ENCODE results near the gene PHF21A.

PHF21A gene

GRCh38 chr11:46044601-46045000 is 76.7 kb downstream of the PHF21A start:
- H3K4me3 ChIP-seq (ENCODE audit: low read depth, low read length): no peak overlapping the region
- no peak for TF ChIP-seq CTCF (IDR thresholded peaks at IDR 0.05; ENCODE audit: low read depth, low read length)

GRCh38 chr11:46039990-46040389 is 81.3 kb downstream of the PHF21A start:
- no peak overlapping the region for H3K4me3 ChIP-seq (ENCODE audit: low read depth, low read length)
- no peak for TF ChIP-seq CTCF (IDR thresholded peaks at IDR 0.05; ENCODE audit: low read depth, low read length)

- TF ChIP-seq CTCF (IDR thresholded peaks at IDR 0.05; ENCODE audit: low read depth, low read length): no peak
- no peak overlapping the region for H3K4me3 ChIP-seq (ENCODE audit: low read depth, low read length)
Measured at GRCh38 chr11:46038529-46038928, 82.7 kb downstream of the PHF21A start.

GRCh38 chr11:46036969-46037368 is 84.3 kb downstream of the PHF21A start:
- no peak overlapping the region for H3K4me3 ChIP-seq (ENCODE audit: low read depth, low read length)
- TF ChIP-seq CTCF (IDR thresholded peaks at IDR 0.05; ENCODE audit: low read depth, low read length): no peak

GRCh38 chr11:46036009-46036408 is 85.2 kb downstream of the PHF21A start:
- H3K4me3 ChIP-seq (ENCODE audit: low read depth, low read length): no peak overlapping the region
- no peak for TF ChIP-seq CTCF (IDR thresholded peaks at IDR 0.05; ENCODE audit: low read depth, low read length)

- no peak for TF ChIP-seq CTCF (IDR thresholded peaks at IDR 0.05; ENCODE audit: low read depth, low read length)
- no peak overlapping the region for H3K4me3 ChIP-seq (ENCODE audit: low read depth, low read length)
Measured at GRCh38 chr11:46034041-46034440, 87.2 kb downstream of the PHF21A start.

GRCh38 chr11:46026606-46027293 is 94.5 kb downstream of the PHF21A start:
- H3K4me3 ChIP-seq (ENCODE audit: low read depth, low read length): no peak overlapping the region
- no peak for TF ChIP-seq CTCF (IDR thresholded peaks at IDR 0.05; ENCODE audit: low read depth, low read length)

Data from WI38 (cell line).